GM19043 (cell line): ENCODE measurements around the gene C4orf36.
A peak's percentile ranks its signal among the peaks of the same experiment; 100 is the strongest.
"Not testable (repeated sequence)": the region's sequence is repeated elsewhere in the genome, so short reads cannot be mapped to it uniquely, and the experiment has no call there.

Source experiments
- ATAC-seq: cut with Tn5 transposase; IDR thresholded peaks from one replicate; pipeline ENCODE4 v1.9.1; 2021; ENCODE audit warnings: low read depth; ENCODE audit not compliant: unreplicated experiment

C4orf36 gene

GRCh38 chr4:86917212-86918039 is 25.2 kb upstream of the C4orf36 start:
- ATAC-seq, result no peak

- ATAC-seq, result no peak
Observed at GRCh38 chr4:86916392-86916791, 24.2 kb upstream of the C4orf36 start.

GRCh38 chr4:86910820-86911684 is 18.8 kb upstream of the C4orf36 start:
- no peak for ATAC-seq

DNA sequence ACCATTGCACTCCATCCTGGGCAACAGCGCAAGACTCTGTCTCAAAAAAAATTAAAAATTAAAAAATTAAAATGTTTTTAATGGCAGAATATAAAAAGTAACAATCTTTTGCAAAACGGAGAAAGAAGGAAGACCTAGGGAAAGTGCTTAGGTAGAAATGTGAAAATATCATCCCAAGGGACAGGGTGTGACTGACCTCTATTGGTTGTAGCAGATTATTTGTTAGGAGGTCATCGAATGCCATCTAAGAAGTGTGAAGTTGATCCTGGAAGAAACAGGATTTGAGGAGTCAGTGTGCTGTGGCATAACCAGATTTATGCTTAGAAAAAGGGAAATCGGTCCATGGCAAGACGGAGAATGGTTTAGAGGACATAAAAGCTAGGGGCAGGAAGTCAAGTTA is 18.1 kb upstream of the C4orf36 start:
- no peak for ATAC-seq

DNA sequence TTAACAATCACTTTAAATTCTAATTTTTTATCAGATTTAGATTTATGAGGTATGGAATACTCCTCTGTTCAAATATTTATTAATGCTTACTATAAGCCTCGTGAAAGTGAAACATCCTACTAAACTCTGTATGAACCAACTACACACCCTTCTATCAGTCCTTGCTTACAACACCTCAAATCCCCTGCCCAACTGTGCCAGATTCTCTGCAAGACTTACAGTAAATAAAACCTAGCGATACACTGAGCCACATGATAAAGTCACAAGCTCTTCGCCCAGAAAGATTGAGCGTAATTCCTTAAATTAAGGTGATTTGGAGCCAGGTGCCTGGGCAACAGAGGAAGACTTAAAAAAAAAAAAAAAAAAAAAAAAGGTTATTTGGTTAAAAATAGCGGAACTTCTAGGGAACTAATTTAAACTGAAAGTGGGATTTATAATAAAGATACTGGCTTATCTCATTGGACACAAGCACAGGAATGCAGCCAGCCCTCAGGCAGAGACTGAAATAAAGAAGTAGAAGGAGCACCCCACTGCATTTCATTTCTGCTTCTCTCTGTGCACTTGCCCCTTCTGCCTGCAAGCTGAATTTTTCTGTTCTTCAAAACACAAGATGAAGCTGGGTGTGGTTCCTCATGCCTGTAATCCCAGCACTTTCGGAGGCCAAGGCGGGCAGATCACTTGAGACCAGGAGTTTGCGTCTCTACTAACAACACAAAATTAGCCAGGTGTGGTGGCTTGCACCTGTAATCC is 17.5 kb upstream of the C4orf36 start:
- ATAC-seq, result no peak

DNA sequence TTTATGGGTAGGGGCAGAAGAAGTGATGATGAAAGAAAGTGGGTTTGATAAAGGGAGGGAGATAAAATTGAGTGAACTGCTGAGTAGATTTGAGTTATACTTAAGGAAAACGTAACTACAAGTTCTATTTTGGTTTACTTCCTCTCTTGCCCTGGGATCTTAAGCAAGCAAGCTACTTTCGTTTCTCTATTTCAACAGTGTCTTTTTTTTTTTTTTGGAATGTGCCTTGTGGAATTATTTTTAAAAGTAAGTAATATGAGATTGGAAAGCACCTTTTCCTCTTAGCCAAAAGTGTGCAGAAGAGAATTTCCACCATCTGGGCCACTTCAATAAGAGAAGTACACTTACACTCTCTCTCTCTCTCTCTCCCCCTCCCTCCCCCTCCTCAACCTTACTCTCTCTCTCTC is 16.0 kb upstream of the C4orf36 start:
- no peak for ATAC-seq

DNA sequence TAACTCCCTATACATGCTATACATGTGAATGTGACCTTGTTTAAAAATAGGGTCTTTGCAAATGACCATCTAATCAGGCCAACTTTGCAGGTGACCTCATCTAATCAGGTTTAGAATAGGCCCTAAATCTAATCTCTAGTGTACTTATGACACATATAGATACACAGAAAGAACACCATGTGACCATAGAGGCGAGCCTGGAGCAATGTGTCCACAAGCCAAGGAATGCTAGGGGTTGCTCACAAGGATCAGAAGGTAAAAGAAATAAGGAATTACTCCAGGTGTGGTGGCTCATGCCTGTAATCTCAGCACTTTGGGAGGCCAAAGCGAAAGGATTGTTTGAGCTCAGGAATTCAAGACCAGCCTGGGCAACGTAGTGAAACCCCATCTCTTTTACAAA is 9.6 kb upstream of the C4orf36 start:
- ATAC-seq, result no peak

DNA sequence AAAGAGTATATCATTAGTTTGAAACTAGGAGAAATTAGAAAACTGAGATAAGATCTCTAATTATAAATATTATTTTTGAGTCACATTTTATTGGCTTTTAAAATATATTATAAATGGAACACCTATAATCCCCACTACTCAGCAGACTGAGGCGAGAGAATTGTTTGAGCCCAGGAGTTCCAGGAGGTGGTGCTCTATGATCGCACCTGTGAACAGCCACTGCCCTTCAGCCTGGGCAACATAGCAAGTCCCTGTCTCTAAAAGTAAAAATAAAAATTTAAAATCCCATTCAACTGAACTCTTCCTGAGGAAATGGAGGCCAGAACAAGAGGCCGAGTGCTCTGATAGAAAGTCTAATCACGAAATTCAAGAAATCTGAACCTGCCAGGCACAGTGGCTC is 6.3 kb upstream of the C4orf36 start:
- ATAC-seq, result no peak

DNA sequence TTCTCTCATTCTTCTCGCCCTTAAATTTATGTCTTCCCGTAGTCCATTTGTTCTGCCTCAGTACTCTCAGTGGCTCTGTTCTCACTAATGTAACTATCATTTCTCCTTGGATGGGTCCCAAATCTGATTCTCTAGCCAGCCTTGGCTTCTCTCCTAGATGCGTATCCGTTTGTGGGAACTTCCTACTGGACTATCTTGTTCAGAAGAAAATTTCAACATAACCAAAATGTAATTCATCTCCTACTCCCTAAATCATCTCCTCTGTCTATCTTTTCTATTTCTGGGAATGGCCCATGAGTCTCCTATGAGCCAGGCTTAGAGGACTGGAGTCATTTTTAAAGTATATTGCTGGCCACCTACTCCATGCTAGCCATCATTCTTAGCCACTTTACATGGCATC is 4.4 kb upstream of the C4orf36 start:
- no peak for ATAC-seq

DNA sequence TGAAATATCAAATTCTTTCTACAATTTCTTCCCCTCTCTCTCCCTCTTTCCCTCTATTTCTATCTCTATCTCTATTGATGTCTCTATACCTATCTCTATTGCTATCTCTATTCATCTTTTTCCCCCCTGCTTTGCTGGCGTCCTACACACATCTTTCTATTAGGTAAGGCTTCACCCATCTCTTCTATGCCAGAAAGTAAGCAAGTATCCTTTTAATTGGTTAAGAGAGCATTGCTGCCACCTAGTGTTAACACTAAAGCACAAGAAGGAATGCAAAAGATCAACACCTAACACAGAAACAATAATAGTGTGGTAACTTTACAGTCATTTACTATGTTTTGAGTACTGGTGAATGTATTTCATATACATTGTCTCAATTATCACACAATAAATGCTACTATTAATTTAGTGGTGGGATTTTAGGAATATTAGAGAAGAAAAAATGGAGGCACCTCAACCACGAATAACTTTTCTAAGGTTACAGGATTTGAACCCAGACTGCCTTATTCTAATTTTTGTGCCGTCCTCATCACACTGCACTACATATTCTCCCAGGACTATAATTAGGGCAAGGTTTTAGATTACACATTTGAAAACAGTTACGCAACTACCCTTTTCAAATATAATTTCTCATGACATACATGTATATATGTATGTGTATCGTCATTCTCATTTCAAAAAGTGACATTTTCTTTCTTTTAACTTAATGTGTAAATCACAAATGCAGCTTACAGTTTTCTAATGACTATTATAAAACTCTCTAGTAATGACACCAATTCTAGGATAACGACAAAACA is 3.7 kb upstream of the C4orf36 start:
- peak; percentile 44 for ATAC-seq

- no peak for ATAC-seq
Observed at GRCh38 chr4:86894455-86894854, 2.2 kb upstream of the C4orf36 start.

- ATAC-seq, result no peak
Observed at GRCh38 chr4:86893136-86893535, 914 bp upstream of the C4orf36 start.

DNA sequence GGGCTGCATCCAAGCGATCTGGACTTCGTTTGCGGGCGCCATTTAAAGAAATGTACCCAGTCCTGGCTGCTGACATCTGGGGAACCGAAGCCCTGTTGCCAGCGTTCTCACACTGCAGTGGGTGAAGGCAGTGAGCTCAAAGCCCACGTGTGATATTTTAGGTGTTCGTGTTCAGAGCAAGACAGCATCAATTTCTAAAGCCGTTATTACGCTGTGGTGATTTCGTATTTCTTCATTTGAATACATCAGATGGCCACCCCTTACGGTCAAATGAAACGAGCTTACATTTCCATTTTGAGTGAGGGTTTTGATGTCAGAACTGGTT is 376 bp upstream of the C4orf36 start:
- no peak for ATAC-seq

- no peak for ATAC-seq
Observed at GRCh38 chr4:86890790-86891189, 1.4 kb downstream of the C4orf36 start.

DNA sequence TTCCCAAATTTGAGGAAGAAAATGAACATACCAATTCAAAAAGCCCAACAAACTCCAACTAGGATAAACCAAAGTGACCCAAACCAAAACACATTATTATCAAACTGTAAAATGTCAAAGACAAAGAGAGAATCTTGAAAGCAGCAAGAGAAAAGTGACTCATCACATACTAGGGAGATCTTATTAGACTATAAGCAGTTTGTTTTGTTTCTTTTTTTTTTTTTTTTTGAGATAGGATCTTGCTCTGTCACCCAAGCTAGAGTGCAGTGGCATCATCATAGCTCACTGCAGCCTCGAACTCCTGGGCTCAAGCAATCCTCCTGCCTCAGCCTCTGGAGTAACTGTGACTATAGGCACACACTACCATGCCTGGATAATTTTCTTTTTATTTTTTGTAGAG is 12.6 kb downstream of the C4orf36 start:
- ATAC-seq, result no peak

DNA sequence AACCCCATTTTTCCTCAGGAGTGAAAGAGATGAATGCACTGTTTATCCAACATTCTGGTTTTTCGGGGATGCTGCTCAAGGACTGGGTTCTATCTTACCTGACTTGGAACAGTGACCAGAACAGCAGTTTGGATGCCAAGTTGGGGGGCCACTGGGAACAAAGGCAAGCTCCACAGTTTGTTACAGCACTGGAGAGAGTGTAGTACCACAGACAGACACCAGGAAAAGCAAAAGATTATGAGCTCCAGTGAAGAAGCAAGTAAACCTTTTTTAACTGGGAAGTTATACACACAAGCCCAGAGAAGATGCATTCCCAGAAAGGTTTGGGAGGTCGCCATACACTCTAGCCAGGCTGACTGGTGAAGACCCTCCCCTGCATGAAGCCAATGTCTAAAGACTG is 13.6 kb downstream of the C4orf36 start:
- ATAC-seq, result no peak

DNA sequence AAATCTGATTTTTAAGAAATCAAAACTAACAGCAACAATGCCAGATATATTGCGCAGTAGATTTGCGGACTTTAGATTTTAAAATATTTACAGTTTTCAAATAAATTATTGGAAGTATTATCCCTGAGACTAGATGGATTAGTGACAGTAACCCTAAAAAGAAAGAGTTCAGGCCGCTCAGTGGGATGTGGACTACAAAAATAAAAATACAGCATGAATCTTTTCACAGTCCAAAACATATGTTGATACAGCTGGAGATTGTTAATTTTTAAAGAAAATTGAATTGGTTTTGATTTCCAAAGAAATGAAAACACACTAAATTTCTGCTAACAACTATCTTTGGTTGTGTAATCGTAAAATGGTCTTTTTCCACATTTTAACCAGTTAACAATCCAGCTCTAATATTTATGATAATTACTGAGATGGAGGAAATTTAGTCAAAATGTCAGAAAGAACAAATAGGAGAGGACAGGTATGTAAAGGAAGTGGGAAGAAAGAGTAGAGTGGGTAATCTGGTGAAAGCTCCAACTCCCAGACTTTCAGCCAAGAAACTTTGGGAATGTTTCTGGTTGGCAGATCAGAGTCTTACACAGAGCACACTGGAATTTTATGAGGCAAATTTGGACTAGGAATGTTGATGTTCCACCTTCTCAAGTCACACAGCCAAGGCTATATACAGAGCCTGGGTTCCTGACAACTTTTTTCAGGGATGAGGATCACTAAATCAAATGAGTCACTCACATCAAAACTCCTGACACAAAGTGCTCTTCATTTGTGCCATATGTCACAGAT is 15.1 kb downstream of the C4orf36 start:
- ATAC-seq, result no peak

- not testable (repeated sequence) for ATAC-seq
Observed at GRCh38 chr4:86875436-86875835, 16.8 kb downstream of the C4orf36 start.

DNA sequence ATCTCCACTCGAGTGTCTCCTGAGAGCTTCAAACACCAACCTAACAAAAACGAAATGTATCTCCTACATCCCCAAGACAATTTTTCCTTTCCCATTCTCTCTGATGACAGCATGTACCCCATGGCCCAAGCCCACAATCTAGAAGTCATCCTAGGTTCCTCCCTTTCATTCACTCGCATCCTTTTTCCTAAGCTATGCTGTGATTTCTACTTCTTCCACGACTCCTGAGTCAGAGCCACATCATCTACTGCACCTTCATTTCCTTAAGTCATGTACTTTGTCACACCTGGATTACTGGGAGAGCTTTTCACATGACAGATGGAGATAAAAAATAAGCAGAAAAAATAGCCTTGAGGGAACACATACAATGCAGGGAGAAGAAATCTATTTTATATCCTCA is 20.1 kb downstream of the C4orf36 start:
- ATAC-seq, result no peak
